Liver (tissue), 9 donors: ENCODE results near the gene RBM34. TPM values are rescaled to one million over a fixed set of nuclear protein-coding genes. Genes with fewer than 3 reads are reported as not detected.

Experiments used
- DNase-seq: peaks from one replicate; pipeline ENCODE4 v3.0.0-alpha.2; 2017; ENCODE audit warnings: low spot score
- H3K27ac ChIP-seq, 2 donors: one replicate each; pipeline ENCODE4 v1.7.0; 2013; ENCODE audit warnings: inconsistent platforms in 2 of 2, low read length in 2 of 2, control low read depth in 1 of 2, low read depth in 1 of 2, mild to moderate bottlenecking in 1 of 2
- H3K27me3 ChIP-seq, 4 donors: one replicate each; pipeline versions ENCODE4 v1.6.1 to v1.7.0; 2013; ENCODE audit warnings: low read length in 3 of 4, inconsistent platforms in 1 of 4, mild to moderate bottlenecking in 1 of 4, moderate library complexity in 1 of 4; ENCODE audit not compliant: control insufficient read depth in 4 of 4, insufficient read depth in 4 of 4
- H3K36me3 ChIP-seq, 4 donors: one replicate each; pipeline versions ENCODE4 v1.6.1 to v1.7.0; 2013; ENCODE audit warnings: low read length in 3 of 4, mild to moderate bottlenecking in 3 of 4, low read depth in 1 of 4, moderate library complexity in 1 of 4; ENCODE audit not compliant: control insufficient read depth in 4 of 4, insufficient read depth in 3 of 4
- H3K4me1 ChIP-seq, 4 donors: one replicate each; pipeline versions ENCODE4 v1.6.1 to v1.7.0; 2013; ENCODE audit warnings: low read length in 3 of 4, mild to moderate bottlenecking in 3 of 4, moderate library complexity in 1 of 4; ENCODE audit not compliant: control insufficient read depth in 4 of 4, insufficient read depth in 4 of 4
- H3K4me3 ChIP-seq, 3 donors: one replicate each; pipeline versions ENCODE4 v1.6.1 to v1.7.0; 2013; ENCODE audit warnings: low read length in 3 of 3, control low read depth in 1 of 3, low read depth in 1 of 3, mild to moderate bottlenecking in 1 of 3
- H3K9ac ChIP-seq, 2 donors: one replicate each; pipeline ENCODE4 v1.7.0; 2013; ENCODE audit warnings: low read length in 2 of 2, mild to moderate bottlenecking in 2 of 2, moderate library complexity in 2 of 2, control low read depth in 1 of 2, low read depth in 1 of 2
- H3K9me3 ChIP-seq, 4 donors: one replicate each; pipeline versions ENCODE4 v1.6.1 to v1.7.0; 2013; ENCODE audit warnings: low read length in 3 of 4; ENCODE audit not compliant: control insufficient read depth in 4 of 4
- FOXA1 ChIP-seq: IDR thresholded peaks from 2 replicates; pipeline ENCODE4 v1.6.1; 2016; ENCODE audit warnings: antibody characterized with exemption
- HNF4A ChIP-seq, 2 donors: conservative IDR thresholded peaks; 2 replicates each; pipeline ENCODE4 v1.6.1; 2016; ENCODE audit warnings: antibody characterized with exemption in 2 of 2, mild to moderate bottlenecking in 2 of 2
- JUND ChIP-seq, 2 donors: IDR thresholded peaks; 2 replicates each; pipeline ENCODE4 v1.6.1; 2016; ENCODE audit warnings: antibody characterized with exemption in 2 of 2
- RAD21 ChIP-seq, 2 donors: IDR thresholded peaks; 2 replicates each; pipeline ENCODE4 v1.6.1; 2016; ENCODE audit warnings: antibody characterized with exemption in 2 of 2, mild to moderate bottlenecking in 2 of 2
- RXRA ChIP-seq, 2 donors: IDR thresholded peaks; 2 replicates each; pipeline ENCODE4 v1.6.1; 2017 to 2018; ENCODE audit warnings: antibody characterized with exemption in 2 of 2, mild to moderate bottlenecking in 1 of 2
- TAF1 ChIP-seq: conservative IDR thresholded peaks from 2 replicates; pipeline ENCODE4 v1.6.1; 2016; ENCODE audit warnings: antibody characterized with exemption, mild to moderate bottlenecking
- YY1 ChIP-seq: IDR thresholded peaks from 2 replicates; pipeline ENCODE4 v1.6.1; 2016; ENCODE audit warnings: antibody characterized with exemption, mild to moderate bottlenecking
- WGBS: extraction: QIAGEN DNeasy Blood & Tissue Kit; methylation state at CpG from one replicate; pipeline ENCODE4 v1.1.7; 2013; 5-methylcytosine and 5-hydroxymethylcytosine counted together
- polyA plus RNA-seq, 2 donors: library from polyadenylated mRNA; stranded (reverse) in 1 of 2; unstranded in 1 of 2; fragments of 200-250 nt in 1 of 2; fragments of >200 nt in 1 of 2; fragmentation: Nextera tagmentation in 1 of 2; extraction: Ambion mirVana in 1 of 2; gene quantifications; one replicate each; pipeline versions ENCODE4 v1.2.1 to v1.2.3, GENCODE V29; 2013 to 2015
- total RNA-seq, 2 donors: library from RNA; depleted of rRNA; stranded (reverse); fragments of >200 nt; gene quantifications; one replicate each; pipeline ENCODE4 v1.2.3, GENCODE V29; 2014
- TF ChIP-seq, protein P1 (sequence below): IDR thresholded peaks from 2 replicates; pipeline ENCODE4 v1.6.1; 2016; ENCODE audit warnings: antibody characterized with exemption
- TF ChIP-seq, protein P2 (sequence below): IDR thresholded peaks from 2 replicates; pipeline ENCODE4 v1.6.1; 2016; ENCODE audit warnings: antibody characterized with exemption
- TF ChIP-seq, protein P3 (sequence below): fragments of 150-350 bp; IDR thresholded peaks from 2 replicates; pipeline ENCODE4 v1.5.1; 2017; ENCODE audit warnings: improper control_type of control experiment, low read depth, low read length; ENCODE audit not compliant: missing input control
- TF ChIP-seq, protein P4 (sequence below): IDR thresholded peaks from 2 replicates; pipeline ENCODE4 v1.6.1; 2016; ENCODE audit warnings: antibody characterized with exemption, mild to moderate bottlenecking
- TF ChIP-seq, protein P5 (sequence below): IDR thresholded peaks from 2 replicates; pipeline ENCODE4 v1.6.1; 2016; ENCODE audit warnings: antibody characterized with exemption
- donor health status: healthy.
- donor health status: healthy.
- donor health status: healthy.
- donor health status: healthy.
- donor health status: healthy.

Gene RBM34
- total and polyA plus RNA-seq, 4 donors: 15.6 to 30.2 (median 18.8) TPM

DNA sequence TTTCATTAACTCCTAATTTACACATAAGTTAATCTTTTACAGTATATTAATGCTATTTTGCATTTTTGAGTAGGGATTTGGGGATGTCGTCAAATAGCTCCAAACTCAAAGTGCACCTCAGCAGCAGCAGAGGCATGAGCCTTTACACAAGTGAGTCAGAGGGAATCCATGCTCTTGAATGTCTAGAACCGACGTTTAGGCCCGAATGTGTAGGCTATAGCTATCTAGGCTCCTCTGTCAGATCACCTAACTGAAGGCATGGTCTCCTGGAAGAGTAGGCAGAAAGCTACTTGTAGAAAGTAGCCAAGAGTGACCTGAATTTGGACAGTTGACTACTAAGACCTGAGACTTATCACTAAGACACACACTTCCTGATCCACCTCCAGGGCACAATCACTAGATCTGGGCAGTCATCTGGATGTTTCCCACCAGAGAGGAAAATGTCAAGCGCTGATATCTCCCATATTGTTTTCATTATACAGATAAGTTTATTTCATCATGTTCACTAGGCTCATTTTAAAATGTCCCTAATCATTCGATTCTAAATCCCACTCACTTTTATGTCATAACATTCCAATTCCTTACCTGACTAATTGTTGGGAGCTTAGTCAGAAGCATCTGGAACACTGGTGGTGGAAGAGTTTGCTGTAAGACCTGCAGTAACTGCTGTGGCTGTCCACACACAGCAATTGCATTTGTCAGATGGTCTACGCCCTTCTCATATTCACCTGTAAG, 47.7 kb downstream of the RBM34 start:
- no peak for DNase-seq
- WGBS: 91% methylated on average over 7 of the region's 7 CpGs
- no peak for TF ChIP-seq HNF4A (conservative IDR thresholded peaks at IDR 0.05)
- no peak for TF ChIP-seq FOXA1
- TF ChIP-seq YY1: no peak
- TF ChIP-seq RAD21 (IDR thresholded peaks at IDR 0.05): no peak
- TF ChIP-seq, protein P1, sequence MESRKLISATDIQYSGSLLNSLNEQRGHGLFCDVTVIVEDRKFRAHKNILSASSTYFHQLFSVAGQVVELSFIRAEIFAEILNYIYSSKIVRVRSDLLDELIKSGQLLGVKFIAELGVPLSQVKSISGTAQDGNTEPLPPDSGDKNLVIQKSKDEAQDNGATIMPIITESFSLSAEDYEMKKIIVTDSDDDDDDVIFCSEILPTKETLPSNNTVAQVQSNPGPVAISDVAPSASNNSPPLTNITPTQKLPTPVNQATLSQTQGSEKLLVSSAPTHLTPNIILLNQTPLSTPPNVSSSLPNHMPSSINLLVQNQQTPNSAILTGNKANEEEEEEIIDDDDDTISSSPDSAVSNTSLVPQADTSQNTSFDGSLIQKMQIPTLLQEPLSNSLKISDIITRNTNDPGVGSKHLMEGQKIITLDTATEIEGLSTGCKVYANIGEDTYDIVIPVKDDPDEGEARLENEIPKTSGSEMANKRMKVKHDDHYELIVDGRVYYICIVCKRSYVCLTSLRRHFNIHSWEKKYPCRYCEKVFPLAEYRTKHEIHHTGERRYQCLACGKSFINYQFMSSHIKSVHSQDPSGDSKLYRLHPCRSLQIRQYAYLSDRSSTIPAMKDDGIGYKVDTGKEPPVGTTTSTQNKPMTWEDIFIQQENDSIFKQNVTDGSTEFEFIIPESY: no peak
- TF ChIP-seq, protein P2, sequence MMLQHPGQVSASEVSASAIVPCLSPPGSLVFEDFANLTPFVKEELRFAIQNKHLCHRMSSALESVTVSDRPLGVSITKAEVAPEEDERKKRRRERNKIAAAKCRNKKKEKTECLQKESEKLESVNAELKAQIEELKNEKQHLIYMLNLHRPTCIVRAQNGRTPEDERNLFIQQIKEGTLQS: no peak
- TF ChIP-seq JUND (IDR thresholded peaks at IDR 0.05): no peak
- TF ChIP-seq, protein P3, sequence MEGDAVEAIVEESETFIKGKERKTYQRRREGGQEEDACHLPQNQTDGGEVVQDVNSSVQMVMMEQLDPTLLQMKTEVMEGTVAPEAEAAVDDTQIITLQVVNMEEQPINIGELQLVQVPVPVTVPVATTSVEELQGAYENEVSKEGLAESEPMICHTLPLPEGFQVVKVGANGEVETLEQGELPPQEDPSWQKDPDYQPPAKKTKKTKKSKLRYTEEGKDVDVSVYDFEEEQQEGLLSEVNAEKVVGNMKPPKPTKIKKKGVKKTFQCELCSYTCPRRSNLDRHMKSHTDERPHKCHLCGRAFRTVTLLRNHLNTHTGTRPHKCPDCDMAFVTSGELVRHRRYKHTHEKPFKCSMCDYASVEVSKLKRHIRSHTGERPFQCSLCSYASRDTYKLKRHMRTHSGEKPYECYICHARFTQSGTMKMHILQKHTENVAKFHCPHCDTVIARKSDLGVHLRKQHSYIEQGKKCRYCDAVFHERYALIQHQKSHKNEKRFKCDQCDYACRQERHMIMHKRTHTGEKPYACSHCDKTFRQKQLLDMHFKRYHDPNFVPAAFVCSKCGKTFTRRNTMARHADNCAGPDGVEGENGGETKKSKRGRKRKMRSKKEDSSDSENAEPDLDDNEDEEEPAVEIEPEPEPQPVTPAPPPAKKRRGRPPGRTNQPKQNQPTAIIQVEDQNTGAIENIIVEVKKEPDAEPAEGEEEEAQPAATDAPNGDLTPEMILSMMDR: no peak
- no peak for TF ChIP-seq TAF1
- TF ChIP-seq, protein P4, sequence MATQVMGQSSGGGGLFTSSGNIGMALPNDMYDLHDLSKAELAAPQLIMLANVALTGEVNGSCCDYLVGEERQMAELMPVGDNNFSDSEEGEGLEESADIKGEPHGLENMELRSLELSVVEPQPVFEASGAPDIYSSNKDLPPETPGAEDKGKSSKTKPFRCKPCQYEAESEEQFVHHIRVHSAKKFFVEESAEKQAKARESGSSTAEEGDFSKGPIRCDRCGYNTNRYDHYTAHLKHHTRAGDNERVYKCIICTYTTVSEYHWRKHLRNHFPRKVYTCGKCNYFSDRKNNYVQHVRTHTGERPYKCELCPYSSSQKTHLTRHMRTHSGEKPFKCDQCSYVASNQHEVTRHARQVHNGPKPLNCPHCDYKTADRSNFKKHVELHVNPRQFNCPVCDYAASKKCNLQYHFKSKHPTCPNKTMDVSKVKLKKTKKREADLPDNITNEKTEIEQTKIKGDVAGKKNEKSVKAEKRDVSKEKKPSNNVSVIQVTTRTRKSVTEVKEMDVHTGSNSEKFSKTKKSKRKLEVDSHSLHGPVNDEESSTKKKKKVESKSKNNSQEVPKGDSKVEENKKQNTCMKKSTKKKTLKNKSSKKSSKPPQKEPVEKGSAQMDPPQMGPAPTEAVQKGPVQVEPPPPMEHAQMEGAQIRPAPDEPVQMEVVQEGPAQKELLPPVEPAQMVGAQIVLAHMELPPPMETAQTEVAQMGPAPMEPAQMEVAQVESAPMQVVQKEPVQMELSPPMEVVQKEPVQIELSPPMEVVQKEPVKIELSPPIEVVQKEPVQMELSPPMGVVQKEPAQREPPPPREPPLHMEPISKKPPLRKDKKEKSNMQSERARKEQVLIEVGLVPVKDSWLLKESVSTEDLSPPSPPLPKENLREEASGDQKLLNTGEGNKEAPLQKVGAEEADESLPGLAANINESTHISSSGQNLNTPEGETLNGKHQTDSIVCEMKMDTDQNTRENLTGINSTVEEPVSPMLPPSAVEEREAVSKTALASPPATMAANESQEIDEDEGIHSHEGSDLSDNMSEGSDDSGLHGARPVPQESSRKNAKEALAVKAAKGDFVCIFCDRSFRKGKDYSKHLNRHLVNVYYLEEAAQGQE: no peak
- no peak for TF ChIP-seq RXRA (IDR thresholded peaks at IDR 0.05)
- TF ChIP-seq, protein P5, sequence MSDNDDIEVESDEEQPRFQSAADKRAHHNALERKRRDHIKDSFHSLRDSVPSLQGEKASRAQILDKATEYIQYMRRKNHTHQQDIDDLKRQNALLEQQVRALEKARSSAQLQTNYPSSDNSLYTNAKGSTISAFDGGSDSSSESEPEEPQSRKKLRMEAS: no peak

More for the DNA sequence above, 47.7 kb downstream of the RBM34 start:
- no peaks in the 10 kb centered on the region for H3K4me1 ChIP-seq
- H3K36me3 ChIP-seq: peaks cover 14 to 73% (median 43%) of the 10 kb centered on the region in 4 donors
- peaks cover 0 to 3% (median 0%) of the 10 kb centered on the region in 4 donors for H3K9me3 ChIP-seq
- H3K27ac ChIP-seq: no peak overlapping the region
- H3K27me3 ChIP-seq: no peaks in the 10 kb centered on the region
- H3K9ac ChIP-seq: no peak overlapping the region
- no peak overlapping the region for H3K4me3 ChIP-seq
